Measurements from ENCODE around the gene CRHR1. TPM values are rescaled to one million over a fixed set of nuclear protein-coding genes. Genes with fewer than 3 reads are reported as not detected.

CRHR1 gene
- total RNA-seq, 1 donor from 2014 or later, result not detected

GRCh38 chr17:45841883-45842525 lies 57.9 kb downstream of the CRHR1 start:
- Histone ChIP-seq H3K4me3 (no peak overlapping the region), H3K36me3 (no peaks in the 10 kb centered on the region), H3K27ac (no peak overlapping the region), H3K27me3 (no peaks in the 10 kb centered on the region), H3K4me1 (no peaks in the 10 kb centered on the region), H3K9me3 (no peaks in the 10 kb centered on the region)
- intact Hi-C loops (cut with DNase I), result no loop called here
- TF ChIP-seq, protein P1, sequence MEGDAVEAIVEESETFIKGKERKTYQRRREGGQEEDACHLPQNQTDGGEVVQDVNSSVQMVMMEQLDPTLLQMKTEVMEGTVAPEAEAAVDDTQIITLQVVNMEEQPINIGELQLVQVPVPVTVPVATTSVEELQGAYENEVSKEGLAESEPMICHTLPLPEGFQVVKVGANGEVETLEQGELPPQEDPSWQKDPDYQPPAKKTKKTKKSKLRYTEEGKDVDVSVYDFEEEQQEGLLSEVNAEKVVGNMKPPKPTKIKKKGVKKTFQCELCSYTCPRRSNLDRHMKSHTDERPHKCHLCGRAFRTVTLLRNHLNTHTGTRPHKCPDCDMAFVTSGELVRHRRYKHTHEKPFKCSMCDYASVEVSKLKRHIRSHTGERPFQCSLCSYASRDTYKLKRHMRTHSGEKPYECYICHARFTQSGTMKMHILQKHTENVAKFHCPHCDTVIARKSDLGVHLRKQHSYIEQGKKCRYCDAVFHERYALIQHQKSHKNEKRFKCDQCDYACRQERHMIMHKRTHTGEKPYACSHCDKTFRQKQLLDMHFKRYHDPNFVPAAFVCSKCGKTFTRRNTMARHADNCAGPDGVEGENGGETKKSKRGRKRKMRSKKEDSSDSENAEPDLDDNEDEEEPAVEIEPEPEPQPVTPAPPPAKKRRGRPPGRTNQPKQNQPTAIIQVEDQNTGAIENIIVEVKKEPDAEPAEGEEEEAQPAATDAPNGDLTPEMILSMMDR (IDR thresholded peaks at IDR 0.05), result no peak
- no peak for DNase-seq (ENCODE audit: low spot score in 2 of 2)

- TF ChIP-seq, protein P1 (IDR thresholded peaks at IDR 0.05), result no peak
- Histone ChIP-seq H3K27ac (no peak overlapping the region), H3K4me1 (no peaks in the 10 kb centered on the region), H3K27me3 (no peaks in the 10 kb centered on the region), H3K4me3 (no peak overlapping the region), H3K9me3 (no peaks in the 10 kb centered on the region), H3K36me3 (no peaks in the 10 kb centered on the region)
- no peak for DNase-seq (ENCODE audit: low spot score in 2 of 2)
- intact Hi-C loops (cut with DNase I), result no loop called here
These were observed 59.6 kb downstream of the CRHR1 start for GRCh38 chr17:45843722-45844121.

DNA sequence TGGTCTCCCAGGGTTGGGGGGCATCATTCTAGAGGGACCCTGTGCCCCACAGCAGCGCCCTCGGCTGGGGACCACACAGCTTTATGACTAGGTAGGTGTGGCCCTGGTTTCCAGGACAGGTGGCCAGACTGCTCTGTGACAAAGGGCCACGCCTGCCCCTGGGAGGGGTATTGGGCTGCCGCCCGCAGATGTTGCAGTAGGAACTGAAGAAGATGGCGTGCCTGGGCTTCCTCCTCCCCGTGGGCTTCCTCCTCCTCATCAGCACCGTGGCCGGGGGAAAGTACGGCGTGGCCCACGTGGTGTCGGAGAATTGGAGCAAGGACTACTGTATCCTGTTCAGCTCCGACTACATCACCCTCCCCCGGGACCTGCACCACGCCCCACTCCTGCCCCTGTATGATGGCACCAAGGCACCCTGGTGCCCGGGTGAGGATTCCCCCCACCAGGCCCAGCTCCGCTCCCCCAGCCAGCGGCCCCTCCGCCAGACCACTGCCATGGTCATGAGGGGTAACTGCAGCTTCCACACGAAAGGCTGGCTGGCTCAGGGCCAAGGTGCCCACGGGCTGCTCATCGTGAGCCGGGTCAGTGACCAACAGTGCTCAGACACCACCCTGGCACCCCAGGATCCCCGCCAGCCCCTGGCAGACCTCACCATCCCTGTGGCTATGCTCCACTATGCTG lies 60.7 kb downstream of the CRHR1 start, which contains the start of gene SPPL2C:
Gene SPPL2C, plus strand, starts transcription at position 187 of the 681 bp plus-strand sequence. Its CDS starts 26 bp downstream, at position 213.
- H3K4me1 ChIP-seq, result no peaks in the 10 kb centered on the region

GRCh38 chr17:45845376-45846185 lies 61.5 kb downstream of the CRHR1 start:
- intact Hi-C loops (cut with DNase I), result no loop called here
- no peaks in the 10 kb centered on the region for H3K36me3 ChIP-seq
- H3K27me3 ChIP-seq, result no peaks in the 10 kb centered on the region
- no peak for DNase-seq (ENCODE audit: low spot score in 2 of 2)
- no peak overlapping the region for H3K27ac ChIP-seq
- H3K4me1 ChIP-seq, result no peaks in the 10 kb centered on the region
- no peak overlapping the region for H3K4me3 ChIP-seq
- TF ChIP-seq, protein P1 (IDR thresholded peaks at IDR 0.05), result no peak
- H3K9me3 ChIP-seq, result no peaks in the 10 kb centered on the region

More for the DNA sequence above, 60.7 kb downstream of the CRHR1 start, which contains the start of gene SPPL2C:
- TF ChIP-seq, protein P1 (IDR thresholded peaks at IDR 0.05), result no peak
- no peak within 1 kb of the TSS for H3K27ac ChIP-seq
- DNase-seq (ENCODE audit: low spot score in 2 of 2), result no peak
- no peaks in the 10 kb centered on the region for H3K27me3 ChIP-seq
- no peak within 1 kb of the TSS for H3K4me3 ChIP-seq
- H3K9me3 ChIP-seq, result no peaks in the 10 kb centered on the region
- H3K36me3 ChIP-seq, result no peaks in the 10 kb centered on the region
- intact Hi-C loops (cut with DNase I), result no loop called here

GRCh38 chr17:45846223-45846622 lies 62.1 kb downstream of the CRHR1 start:
- intact Hi-C loops (cut with DNase I), result no loop called here
- no peaks in the 10 kb centered on the region for H3K36me3 ChIP-seq
- H3K4me3 ChIP-seq, result no peak overlapping the region
- H3K4me1 ChIP-seq, result no peaks in the 10 kb centered on the region
- no peaks in the 10 kb centered on the region for H3K9me3 ChIP-seq
- H3K27ac ChIP-seq, result no peak overlapping the region
- H3K27me3 ChIP-seq, result no peaks in the 10 kb centered on the region
- DNase-seq (ENCODE audit: low spot score in 2 of 2), result no peak
- TF ChIP-seq, protein P1 (IDR thresholded peaks at IDR 0.05), result no peak
